T-helper 2 cell treated with Interferon-gamma antibody and Interleukin-4, amounts not matched to agents 5 μg/mL and 100 μg/mL, for 36 hours (primary cell): ENCODE measurements around the gene CTRB1.

Experiments used
- DNase-seq: peaks from one replicate; pipeline ENCODE4 v3.0.0; 2021; ENCODE audit warnings: low spot score
- H3K27ac Mint-ChIP-seq: one replicate; pipeline ENCODE4 v1.8.0; 2021; ENCODE audit warnings: mild to moderate bottlenecking, mixed read lengths
- H3K27me3 Mint-ChIP-seq: one replicate; pipeline ENCODE4 v1.8.0; 2021; ENCODE audit warnings: low read depth, mixed read lengths
- H3K36me3 Mint-ChIP-seq: one replicate; pipeline ENCODE4 v1.8.0; 2021; ENCODE audit warnings: low read depth, mixed read lengths
- H3K4me1 Mint-ChIP-seq: one replicate; pipeline ENCODE4 v1.8.0; 2021; ENCODE audit warnings: low read depth, mixed read lengths
- H3K4me3 Mint-ChIP-seq: one replicate; pipeline ENCODE4 v1.8.0; 2022; ENCODE audit warnings: mild to moderate bottlenecking, moderate library complexity, mixed read lengths
- H3K9me3 Mint-ChIP-seq: one replicate; pipeline ENCODE4 v1.8.0; 2021; ENCODE audit warnings: mixed read lengths

The CTRB1 gene

DNA sequence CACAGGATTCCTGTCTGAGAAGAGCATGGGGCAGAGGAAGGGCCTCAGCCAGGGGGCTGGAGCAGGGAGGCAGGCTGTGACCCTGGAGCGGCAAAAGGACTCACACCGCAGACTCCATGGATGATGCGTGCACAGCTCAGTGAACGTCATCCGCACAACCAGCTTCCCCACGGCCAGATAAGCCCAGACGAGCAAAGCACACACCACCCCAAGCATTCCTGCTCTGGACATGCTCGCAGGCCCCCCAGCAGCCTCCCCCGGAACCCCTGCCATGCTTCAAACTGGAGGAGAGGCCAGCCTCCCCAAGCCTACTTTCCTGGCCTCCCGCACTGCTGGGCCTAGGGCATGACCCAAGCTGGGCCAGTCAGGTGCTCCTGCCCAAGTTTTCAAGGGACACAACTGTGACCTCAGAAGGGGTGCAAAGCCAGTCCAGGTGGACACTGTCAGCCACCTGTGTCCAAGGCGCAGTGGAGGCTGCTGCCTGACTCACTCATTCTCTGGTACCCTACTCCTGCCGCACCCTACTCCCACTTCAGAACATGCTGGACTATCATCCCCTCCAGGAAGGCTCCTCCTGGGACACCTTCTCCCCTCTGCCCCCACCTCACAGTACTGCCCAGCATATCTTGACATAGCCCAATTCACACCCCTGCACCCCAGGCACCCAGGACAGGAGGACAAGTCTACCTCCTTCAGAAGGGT lies 27.9 kb downstream of the CTRB1 start:
- Mint-ChIP-seq H3K27me3 (peaks cover 36% of the 10 kb centered on the region), H3K4me3 (no peak overlapping the region), H3K9me3 (no peaks in the 10 kb centered on the region), H3K36me3 (no peaks in the 10 kb centered on the region), H3K27ac (no peak overlapping the region), H3K4me1 (no peaks in the 10 kb centered on the region)
- DNase-seq = no peak

- no peak for DNase-seq
- Mint-ChIP-seq H3K36me3 (no peaks in the 10 kb centered on the region), H3K4me1 (no peaks in the 10 kb centered on the region), H3K27ac (no peak overlapping the region), H3K4me3 (no peak overlapping the region), H3K27me3 (peaks cover 42% of the 10 kb centered on the region), H3K9me3 (no peaks in the 10 kb centered on the region)
Measured at GRCh38 chr16:75247249-75247648, 28.5 kb downstream of the CTRB1 start.

GRCh38 chr16:75248142-75248535 lies 29.4 kb downstream of the CTRB1 start:
- Mint-ChIP-seq H3K27me3 (peaks cover 48% of the 10 kb centered on the region), H3K4me1 (no peaks in the 10 kb centered on the region), H3K4me3 (no peak overlapping the region), H3K36me3 (no peaks in the 10 kb centered on the region), H3K27ac (no peak overlapping the region), H3K9me3 (no peaks in the 10 kb centered on the region)
- no peak for DNase-seq

GRCh38 chr16:75248536-75249380 lies 30.0 kb downstream of the CTRB1 start:
- Mint-ChIP-seq H3K27me3 (peaks cover 51% of the 10 kb centered on the region), H3K4me1 (no peaks in the 10 kb centered on the region), H3K36me3 (no peaks in the 10 kb centered on the region), H3K9me3 (no peaks in the 10 kb centered on the region), H3K4me3 (no peak overlapping the region), H3K27ac (no peak overlapping the region)
- no peak for DNase-seq

DNA sequence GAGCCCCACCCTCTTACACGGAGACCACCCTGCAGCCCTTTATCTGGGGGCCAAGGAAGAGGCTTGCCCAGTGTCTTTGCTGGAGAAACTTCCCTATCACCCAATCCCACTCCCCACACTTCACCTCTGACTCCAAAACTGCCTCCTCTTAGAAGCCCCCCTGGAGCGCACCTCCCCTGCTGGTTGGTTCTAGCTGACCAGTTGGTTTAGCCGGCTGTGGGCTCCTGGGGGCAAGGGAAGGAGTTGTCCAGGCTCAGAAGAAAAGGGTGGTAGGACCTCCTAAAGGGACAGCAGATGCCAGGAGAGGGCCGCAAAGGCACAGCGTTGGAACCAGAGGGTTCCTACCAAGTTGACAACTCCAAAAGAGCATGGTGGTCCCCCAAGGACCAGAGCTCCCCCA lies 30.7 kb downstream of the CTRB1 start:
- Mint-ChIP-seq H3K27ac (no peak overlapping the region), H3K36me3 (no peaks in the 10 kb centered on the region), H3K4me1 (no peaks in the 10 kb centered on the region), H3K27me3 (peaks cover 58% of the 10 kb centered on the region), H3K4me3 (no peak overlapping the region), H3K9me3 (no peaks in the 10 kb centered on the region)
- DNase-seq = no peak

DNA sequence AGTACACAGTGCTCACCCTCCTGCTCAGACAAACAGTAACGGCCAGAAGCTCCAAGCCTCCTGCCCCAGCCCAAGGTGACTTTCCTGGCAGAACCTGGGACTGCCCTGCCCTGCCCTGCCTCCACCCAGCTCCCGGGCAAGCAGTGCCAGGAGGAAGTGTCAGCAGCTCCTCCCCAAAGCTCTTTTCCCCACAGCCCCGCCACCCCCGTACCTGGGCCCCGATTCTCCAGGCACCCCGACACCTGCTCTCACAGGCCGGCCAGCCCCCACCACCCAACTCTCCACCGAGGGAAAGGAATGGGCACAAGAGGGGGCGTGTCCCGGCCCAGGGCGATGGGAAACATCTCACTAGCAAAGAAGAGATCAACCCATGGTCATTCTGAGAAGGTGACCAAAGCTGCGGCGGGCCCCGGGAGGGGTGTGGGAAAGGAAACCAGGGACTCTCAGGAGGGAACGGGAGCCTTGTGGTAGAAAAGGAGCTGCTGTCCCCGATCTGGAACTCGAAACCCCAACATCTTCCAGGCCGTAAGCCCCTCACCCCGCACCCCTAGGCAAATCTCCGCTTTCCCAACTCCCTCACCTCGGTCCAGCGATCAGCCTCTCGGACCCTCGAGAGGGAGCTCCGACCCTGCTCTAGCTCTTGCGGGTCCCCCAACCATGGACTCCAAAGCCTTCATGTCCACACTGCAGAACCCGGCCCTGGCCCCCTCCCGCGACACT lies 31.5 kb downstream of the CTRB1 start:
- Mint-ChIP-seq H3K4me1 (no peaks in the 10 kb centered on the region), H3K9me3 (no peaks in the 10 kb centered on the region), H3K36me3 (no peaks in the 10 kb centered on the region), H3K27me3 (peaks cover 63% of the 10 kb centered on the region), H3K27ac (no peak overlapping the region), H3K4me3 (no peak overlapping the region)
- DNase-seq = no peak

GRCh38 chr16:75250809-75251279 lies 32.1 kb downstream of the CTRB1 start:
- Mint-ChIP-seq H3K36me3 (no peaks in the 10 kb centered on the region), H3K27me3 (peaks cover 63% of the 10 kb centered on the region)
- no peak for DNase-seq

DNA sequence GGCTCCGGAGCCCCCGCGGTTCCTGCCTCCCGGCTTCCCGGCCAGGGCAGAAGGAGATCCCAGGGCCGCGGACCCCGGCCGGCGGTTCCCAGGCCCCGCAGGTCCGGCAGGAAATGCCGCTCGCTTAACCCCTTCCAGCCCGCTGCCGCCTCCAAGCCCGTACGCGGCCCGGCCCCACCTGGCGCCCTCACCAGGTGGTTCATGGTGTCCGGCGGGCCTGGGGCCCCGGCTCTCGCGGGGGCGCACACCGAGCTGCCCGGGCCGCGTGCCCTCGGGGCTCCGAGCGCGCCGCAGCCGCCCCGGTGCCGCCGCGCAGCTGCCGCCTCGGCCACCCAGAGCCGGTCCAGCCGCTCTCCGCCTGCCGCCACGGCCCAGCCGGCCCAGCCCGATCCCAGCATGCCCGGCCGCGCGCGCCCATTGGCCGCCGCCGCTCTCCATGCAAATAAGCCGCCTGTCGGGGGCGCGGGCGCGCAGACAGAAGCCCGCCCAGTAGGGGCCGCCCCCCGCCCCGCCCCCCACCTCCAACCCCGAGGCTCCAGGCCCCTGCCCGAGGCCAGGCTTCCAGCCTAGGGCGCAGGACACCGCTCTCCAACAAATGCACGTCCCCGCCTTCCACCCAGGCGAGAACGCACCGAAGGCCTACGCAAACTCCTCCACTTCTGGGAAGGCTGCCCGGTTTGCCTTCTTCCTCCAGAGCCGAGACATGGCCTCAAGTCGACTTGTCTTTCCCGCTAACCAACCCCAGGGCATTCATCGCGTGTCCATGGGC lies 32.7 kb downstream of the CTRB1 start, which contains the start of gene BCAR1:
TSS of gene BCAR1 (minus strand) at position 345 of the 769 bp plus-strand sequence. CDS start at position 203, 142 bp downstream.
- H3K4me3 Mint-ChIP-seq = no peak within 1 kb of the TSS
- no peak for DNase-seq
- no peaks in the 10 kb centered on the region for H3K36me3 Mint-ChIP-seq
- H3K9me3 Mint-ChIP-seq = no peaks in the 10 kb centered on the region
- H3K27ac Mint-ChIP-seq = no peak within 1 kb of the TSS
- H3K4me1 Mint-ChIP-seq = no peaks in the 10 kb centered on the region
- H3K27me3 Mint-ChIP-seq = peaks cover 58% of the 10 kb centered on the region

More at GRCh38 chr16:75250809-75251279, 32.1 kb downstream of the CTRB1 start:
- Mint-ChIP-seq H3K4me3 (no peak overlapping the region), H3K4me1 (no peaks in the 10 kb centered on the region), H3K9me3 (no peaks in the 10 kb centered on the region), H3K27ac (no peak overlapping the region)

DNA sequence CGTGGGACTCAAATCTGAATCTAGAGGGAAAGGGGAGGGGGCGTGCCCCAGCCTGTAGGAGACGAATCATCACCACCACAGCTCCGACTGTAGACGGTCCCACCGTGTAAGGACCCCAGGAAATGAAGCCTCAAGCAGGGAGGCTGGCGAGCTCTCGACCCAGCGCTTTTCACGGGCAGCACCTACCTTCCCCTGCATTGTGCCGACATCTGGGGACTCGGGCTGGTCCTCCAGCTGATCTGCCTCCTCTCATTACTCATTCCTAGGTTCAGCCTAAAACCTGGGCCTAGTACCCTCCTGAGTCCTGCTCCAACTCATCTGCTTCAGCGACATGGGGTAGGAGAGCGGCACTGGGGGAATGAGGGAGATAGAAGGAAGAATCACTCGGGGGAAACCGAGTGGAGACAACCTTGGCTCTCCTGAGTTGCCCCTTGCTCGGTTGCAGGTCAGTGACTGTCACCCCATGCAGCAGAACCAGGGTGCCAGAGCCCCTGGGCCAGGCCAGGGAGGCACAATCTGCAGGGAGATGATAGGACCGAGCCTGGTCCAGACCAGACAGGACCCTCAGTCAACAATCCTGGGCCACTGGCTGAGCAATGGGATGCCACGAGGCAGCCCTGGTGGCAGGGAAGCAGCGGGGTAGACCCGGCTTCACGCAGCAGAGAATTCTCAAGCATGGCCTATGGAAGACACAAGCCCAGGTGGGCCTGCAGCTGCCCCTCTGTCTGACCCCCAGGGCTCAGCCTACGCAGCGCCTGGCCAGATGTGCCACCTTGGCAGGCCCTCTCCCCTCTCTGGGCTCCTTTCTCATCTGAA lies 33.5 kb downstream of the CTRB1 start:
- H3K9me3 Mint-ChIP-seq = no peaks in the 10 kb centered on the region
- no peak for DNase-seq
- no peak overlapping the region for H3K27ac Mint-ChIP-seq
- no peaks in the 10 kb centered on the region for H3K4me1 Mint-ChIP-seq
- peaks cover 55% of the 10 kb centered on the region for H3K27me3 Mint-ChIP-seq
- no peaks in the 10 kb centered on the region for H3K36me3 Mint-ChIP-seq
- H3K4me3 Mint-ChIP-seq = no peak overlapping the region

- H3K27ac Mint-ChIP-seq = no peak overlapping the region
- H3K9me3 Mint-ChIP-seq = no peaks in the 10 kb centered on the region
- no peaks in the 10 kb centered on the region for H3K4me1 Mint-ChIP-seq
- no peaks in the 10 kb centered on the region for H3K36me3 Mint-ChIP-seq
- peaks cover 49% of the 10 kb centered on the region for H3K27me3 Mint-ChIP-seq
- H3K4me3 Mint-ChIP-seq = no peak overlapping the region
- DNase-seq = no peak
Measured at GRCh38 chr16:75252946-75253911, 34.4 kb downstream of the CTRB1 start.

GRCh38 chr16:75254359-75254837 lies 35.6 kb downstream of the CTRB1 start:
- Mint-ChIP-seq H3K27ac (no peak overlapping the region), H3K4me3 (no peak overlapping the region), H3K36me3 (no peaks in the 10 kb centered on the region), H3K9me3 (no peaks in the 10 kb centered on the region), H3K27me3 (peaks cover 47% of the 10 kb centered on the region), H3K4me1 (no peaks in the 10 kb centered on the region)
- DNase-seq = no peak

DNA sequence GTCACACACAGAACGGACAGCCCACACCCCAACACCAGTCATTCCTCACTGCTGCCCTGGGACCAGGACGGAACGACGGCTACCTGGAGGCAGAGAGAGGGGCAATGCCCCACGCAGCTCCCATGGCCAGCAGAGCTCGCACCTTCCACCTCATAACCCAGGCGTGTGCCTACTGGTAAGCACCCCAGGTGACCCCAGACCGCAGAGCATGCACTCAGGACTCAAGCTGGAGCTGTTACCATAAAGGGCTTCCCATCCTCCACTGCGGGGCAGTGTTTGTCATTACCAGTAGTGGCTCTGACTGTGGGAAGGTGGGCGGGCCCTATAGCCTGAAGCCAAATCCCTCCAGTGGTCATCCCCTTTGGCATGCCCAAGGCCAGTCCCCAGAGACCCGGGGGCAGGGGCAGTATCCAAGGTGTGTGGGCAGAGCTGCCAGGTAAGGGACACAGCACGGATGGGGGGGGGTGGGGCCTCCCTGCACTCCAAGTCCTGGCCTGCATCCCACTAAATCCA lies 37.3 kb downstream of the CTRB1 start:
- Mint-ChIP-seq H3K9me3 (no peaks in the 10 kb centered on the region), H3K4me1 (no peaks in the 10 kb centered on the region), H3K27me3 (peaks cover 41% of the 10 kb centered on the region), H3K36me3 (no peaks in the 10 kb centered on the region), H3K4me3 (no peak overlapping the region), H3K27ac (no peak overlapping the region)
- no peak for DNase-seq
